22Rv1 (cell line): ENCODE measurements around the gene MAP4.

Experiments
- CTCF ChIP-seq: fragments of 450-650 bp; IDR thresholded peaks from 2 replicates; pipeline ENCODE4 v1.5.1; 2017; ENCODE audit warnings: mild to moderate bottlenecking
- ZFX ChIP-seq: fragments of 450-650 bp; IDR thresholded peaks from 2 replicates; pipeline ENCODE4 v1.6.1; 2017; ENCODE audit warnings: antibody characterized with exemption, borderline replicate concordance

- TF ChIP-seq CTCF (no peak), ZFX (no peak)
These were observed 31.7 kb upstream of the MAP4 start for GRCh38 chr3:48047841-48048464.
